SK-N-SH (cell line): ENCODE measurements around the gene HMMR. TPM values are rescaled to one million over a fixed set of nuclear protein-coding genes. Genes with fewer than 3 reads are reported as not detected.
A peak's percentile ranks its signal among the peaks of the same experiment; 100 is the strongest.

ENCODE experiments used
- CTCF ChIA-PET: fragments of 300-600, 350-600 bp; formaldehyde crosslinking; extraction: SDS; loops from one replicate; lab custom pipeline; 2021; lab: Yijun Ruan, JAX
- POLR2A ChIA-PET: fragments of 350-600 bp; sonication (Branson Sonifier 250); formaldehyde crosslinking; extraction: SDS; loops from one replicate; lab custom pipeline; 2020; ENCODE audit warnings: antibody characterized with exemption, inconsistent platforms; lab: Yijun Ruan, JAX
- DNase-seq: peaks from one replicate; pipeline ENCODE4 v3.0.0; 2012
- H2AFZ ChIP-seq: fragments of 200-600 bp; sonication (generic); 2 replicates; pipeline ENCODE4 v1.8.1; 2016; ENCODE audit warnings: antibody characterized with exemption, mild to moderate bottlenecking, low read depth
- H3F3A ChIP-seq: fragments of 200-600 bp; sonication (generic); replicated peaks from 2 replicates; pipeline ENCODE3; 2016; ENCODE audit warnings: antibody characterized with exemption, mild to moderate bottlenecking; ENCODE audit not compliant: insufficient read depth
- H3K27ac ChIP-seq, 2 experiments: fragments of 200-500 bp in 1 of 2; fragments of 200-600 bp in 1 of 2; sonication (Bioruptor generic) in 1 of 2; sonication (generic), shearing (Covaris generic) in 1 of 2; 2 replicates each; pipeline versions ENCODE4 v1.5.1 to v1.6.1; 2014 to 2016; ENCODE audit warnings: low read depth in 2 of 2, inconsistent platforms in 1 of 2, low read length in 1 of 2, mild to moderate bottlenecking in 1 of 2, mixed read lengths in 1 of 2
- H3K27me3 ChIP-seq: fragments of 200-600 bp; sonication (generic), shearing (Covaris generic); 2 replicates; pipeline ENCODE4 v1.6.1; 2016; ENCODE audit warnings: mixed run types; ENCODE audit not compliant: insufficient read depth
- H3K36me3 ChIP-seq, 2 experiments: fragments of 200-500 bp in 1 of 2; fragments of 200-600 bp in 1 of 2; sonication (Bioruptor generic) in 1 of 2; sonication (generic) in 1 of 2; replicated peaks in 1 of 2; 2 replicates each; pipeline versions ENCODE3 to v1.5.1; 2014 to 2016; ENCODE audit warnings: low read length in 1 of 2, mild to moderate bottlenecking in 1 of 2; ENCODE audit not compliant: insufficient read depth in 2 of 2, control insufficient read depth in 1 of 2
- H3K4me1 ChIP-seq, 2 experiments: fragments of 200-500 bp in 1 of 2; fragments of 200-600 bp in 1 of 2; sonication (Bioruptor generic) in 1 of 2; sonication (generic), shearing (Covaris generic) in 1 of 2; 2 replicates each; pipeline versions ENCODE4 v1.5.1 to v1.6.1; 2014 to 2016; ENCODE audit warnings: low read depth in 1 of 2, low read length in 1 of 2, mixed run types in 1 of 2; ENCODE audit not compliant: insufficient read depth in 2 of 2, control insufficient read depth in 1 of 2
- H3K4me2 ChIP-seq: fragments of 200-600 bp; sonication (generic), shearing (Covaris generic); 2 replicates; pipeline ENCODE4 v1.6.1; 2017; ENCODE audit warnings: mixed run types
- H3K4me3 ChIP-seq, 2 experiments: fragments of 200-500 bp in 1 of 2; fragments of 200-600 bp in 1 of 2; sonication (Bioruptor generic) in 1 of 2; sonication (generic), shearing (Covaris generic) in 1 of 2; 2 replicates each; pipeline versions ENCODE4 v1.5.1 to v1.8.1; 2014 to 2016; ENCODE audit warnings: low read depth in 2 of 2, inconsistent platforms in 1 of 2, low read length in 1 of 2, mild to moderate bottlenecking in 1 of 2, mixed read lengths in 1 of 2, moderate library complexity in 1 of 2
- H3K79me2 ChIP-seq: fragments of 200-600 bp; sonication (generic); 2 replicates; pipeline ENCODE4 v1.8.1; 2017; ENCODE audit warnings: mild to moderate bottlenecking; ENCODE audit not compliant: insufficient read depth
- H3K9ac ChIP-seq: fragments of 200-600 bp; sonication (generic); 2 replicates; pipeline ENCODE4 v1.6.1; 2017; ENCODE audit warnings: mixed run types
- H3K9me2 ChIP-seq: fragments of 200-600 bp; sonication (generic); 2 replicates; pipeline ENCODE4 v1.6.1; 2017; ENCODE audit warnings: mixed run types
- H3K9me3 ChIP-seq: fragments of 200-600 bp; sonication (generic); 2 replicates; pipeline ENCODE4 v1.6.1; 2017; ENCODE audit warnings: mixed run types, mild to moderate bottlenecking, moderate library complexity
- H4K20me1 ChIP-seq: fragments of 200-600 bp; sonication (generic); 2 replicates; pipeline ENCODE4 v1.6.1; 2017; ENCODE audit warnings: mild to moderate bottlenecking, mixed run types; ENCODE audit not compliant: insufficient read depth
- CHD2 ChIP-seq: fragments of 150-350 bp; IDR thresholded peaks from 2 replicates; pipeline ENCODE4 v1.6.1; 2018; ENCODE audit warnings: low read length; ENCODE audit not compliant: partially characterized antibody
- ELF1 ChIP-seq: IDR thresholded peaks from 2 replicates; pipeline ENCODE4 v1.4.0; 2012
- GATA2 ChIP-seq: sonication (generic); formaldehyde crosslinking; IDR thresholded peaks from 2 replicates; pipeline ENCODE4 v1.5.0; 2020; ENCODE audit warnings: mild to moderate bottlenecking, missing genetic modification reagents
- IRF3 ChIP-seq: fragments of 150-350 bp; IDR thresholded peaks from 2 replicates; pipeline ENCODE4 v1.6.1; 2016; ENCODE audit warnings: mild to moderate bottlenecking, low read depth, low read length
- JUND ChIP-seq: IDR thresholded peaks from 2 replicates; pipeline ENCODE4 v1.4.0; 2012
- MAX ChIP-seq: IDR thresholded peaks from 2 replicates; pipeline ENCODE4 v1.4.0; 2012; ENCODE audit warnings: low read depth
- MXI1 ChIP-seq: IDR thresholded peaks from 2 replicates; pipeline ENCODE4 v1.6.1; 2012; ENCODE audit warnings: mild to moderate bottlenecking, low read depth, low read length, improper control_type of control experiment
- RAD21 ChIP-seq: IDR thresholded peaks from 2 replicates; pipeline ENCODE4 v1.6.1; 2012; ENCODE audit warnings: mild to moderate bottlenecking, low read length
- RCOR1 ChIP-seq: fragments of 150-350 bp; IDR thresholded peaks from 2 replicates; pipeline ENCODE4 v1.6.1; 2017; ENCODE audit warnings: antibody characterized with exemption, low read length
- REST ChIP-seq: IDR thresholded peaks from 2 replicates; pipeline ENCODE4 v1.6.1; 2012; ENCODE audit warnings: mild to moderate bottlenecking, low read depth, low read length, moderate library complexity
- SMC3 ChIP-seq: IDR thresholded peaks from 2 replicates; pipeline ENCODE4 v1.6.1; 2012; ENCODE audit warnings: low read depth, low read length, improper control_type of control experiment
- TCF12 ChIP-seq: IDR thresholded peaks from 2 replicates; pipeline ENCODE4 v1.4.0; 2012
- USF1 ChIP-seq: IDR thresholded peaks from 2 replicates; pipeline ENCODE4 v1.4.0; 2012; ENCODE audit warnings: low read depth, borderline replicate concordance
- WGBS: methylation state at CpG from one replicate; pipeline ENCODE4 v1.1.6; 2017; ENCODE audit warnings: low lambda C conversion rate; 5-methylcytosine and 5-hydroxymethylcytosine counted together
- polyA plus RNA-seq, 3 experiments: library from polyadenylated mRNA; depleted of rRNA; stranded (reverse); fragments of >200 nt; gene quantifications; 2 replicates each; pipeline ENCODE4 v1.2.3, GENCODE V29; 2012

HMMR gene
- polyA plus RNA-seq, 1 of the 3 experiments (the other 2 are of a cell fraction) = 7.7 TPM

- TF ChIP-seq IRF3 (no peak), REST (no peak), RAD21 (no peak)
- TF ChIP-seq, all 33 proteins: peak for 0
Measured at GRCh38 chr5:163436515-163436914, 23.9 kb upstream of the HMMR start (continued).

- Histone ChIP-seq H3K4me2 (peak overlapping the region; percentile 91; the same call in 1 of the 2 replicates), H4K20me1 (peaks cover 32% of the 10 kb centered on the region), H3K9ac (no peak overlapping the region; the same call in 1 of the 2 replicates), H3K9me2 (no peaks in the 10 kb centered on the region), H3K9me3 (no peaks in the 10 kb centered on the region)
- 11% methylated on average over 6 of the region's 6 CpGs for WGBS
- TF ChIP-seq TCF12 (no peak), ELF1 (no peak), CHD2 (no peak), MXI1 (no peak), SMC3 (no peak), GATA2 (CRISPR knock-in tag) (no peak), RAD21 (no peak), JUND (no peak), RCOR1 (no peak), USF1 (no peak), MAX (no peak)
- TF ChIP-seq, all 33 proteins: peak for 0
- Histone ChIP-seq H3K27ac (peak overlapping the region; percentile 4 to 64; a peak in 3 of 4 replicates), H3K4me3 (peak overlapping the region; percentile 48 to 98), H2AFZ (peak overlapping the region; percentile 92), H3F3A (peaks cover 9% of the 10 kb centered on the region), H3K27me3 (no peaks in the 10 kb centered on the region), H3K79me2 (peaks cover 46% of the 10 kb centered on the region), H3K4me1 (peaks cover 12 to 24% of the 10 kb centered on the region in 2 experiments; a peak in 3 of 4 replicates), H3K36me3 (peaks cover 27 to 29% of the 10 kb centered on the region in 2 experiments)
- CTCF ChIA-PET = interaction anchor here (1.0 kb wide), 1 partner anchor 29 kb away, joined by 3 read pairs; no protein-coding TSS in a partner anchor
- DNase-seq = no peak
- POLR2A ChIA-PET = interaction anchor here (1.2 to 1.5 kb wide), 2 partner anchors 23 to 69 kb away, joined by 3 to 25 read pairs; partner anchors contain the start of genes HMMR, MAT2B and NUDCD2
Measured at GRCh38 chr5:163437011-163437308, 23.5 kb upstream of the HMMR start.
